Gastroesophageal sphincter (tissue), 4 donors: ENCODE measurements around the gene FGF14. TPM values are rescaled to one million over a fixed set of nuclear protein-coding genes. Genes with fewer than 3 reads are reported as not detected.
A peak's percentile ranks its signal among the peaks of the same experiment; 100 is the strongest.

Experiments used
- ATAC-seq: fragments of 150-250 bp; one replicate; pipeline ENCODE4 v1.9.1; 2016; ENCODE audit warnings: mild to moderate bottlenecking, moderate library complexity
- H3K27ac ChIP-seq, 4 donors: fragments of 200-600 bp; sonication (generic) in 3 of 4; 1 replicate in 3 of 4; 2 replicates in 1 of 4; pipeline ENCODE4 v1.5.1; 2016 to 2019
- H3K27me3 ChIP-seq: fragments of 200-600 bp; sonication (generic); one replicate; pipeline ENCODE4 v1.5.1; 2019
- H3K36me3 ChIP-seq, 2 donors: fragments of 200-600 bp; sonication (generic); one replicate each; pipeline ENCODE4 v1.5.1; 2019; ENCODE audit warnings: control low read depth in 1 of 2
- H3K4me1 ChIP-seq, 3 donors: fragments of 200-600 bp; sonication (generic); 1 replicate in 2 of 3; 2 replicates in 1 of 3; pipeline ENCODE4 v1.5.1; 2016 to 2019; ENCODE audit warnings: control low read depth in 2 of 3
- H3K4me3 ChIP-seq, 2 donors: fragments of 200-600 bp; sonication (generic); one replicate each; pipeline ENCODE4 v1.5.1; 2019; ENCODE audit warnings: mild to moderate bottlenecking in 1 of 2, moderate library complexity in 1 of 2
- H3K9me3 ChIP-seq, 3 donors: fragments of 200-600 bp; sonication (generic); one replicate each; pipeline ENCODE4 v1.5.1; 2017 to 2019; ENCODE audit warnings: control low read depth in 2 of 3
- EP300 ChIP-seq: sonication (generic); formaldehyde crosslinking; IDR thresholded peaks from one replicate; pipeline ENCODE4 v1.6.1; 2017; ENCODE audit warnings: antibody characterized with exemption, mild to moderate bottlenecking
- POLR2A ChIP-seq, 2 donors: fragments of 450-650 bp; IDR thresholded peaks; one replicate each; pipeline ENCODE4 v1.6.1; 2017; ENCODE audit warnings: antibody characterized with exemption in 2 of 2, mild to moderate bottlenecking in 2 of 2, moderate library complexity in 1 of 2
- POLR2AphosphoS5 ChIP-seq: sonication (generic); formaldehyde crosslinking; IDR thresholded peaks from one replicate; pipeline ENCODE4 v1.6.1; 2017; ENCODE audit warnings: antibody characterized with exemption
- WGBS, 2 donors: methylation state at CpG; one replicate each; pipeline ENCODE4 v1.1.5; 2018; ENCODE audit warnings: low coverage in 1 of 2; 5-methylcytosine and 5-hydroxymethylcytosine counted together
- total RNA-seq, 4 donors: library from RNA; depleted of rRNA; stranded (reverse); fragments of >200 nt; gene quantifications; one replicate each; pipeline ENCODE4 v1.1.0, GENCODE V29; 2016
- TF ChIP-seq, protein P1 (sequence below), 4 experiments: fragments of 200-600 bp in 2 of 4; fragments of 450-650 bp in 2 of 4; sonication (generic) in 1 of 4; IDR thresholded peaks; one replicate each; pipeline ENCODE4 v1.5.1; 2017 to 2019; ENCODE audit warnings: antibody characterized with exemption in 4 of 4, mild to moderate bottlenecking in 2 of 4, moderate library complexity in 2 of 4

The FGF14 gene
- total RNA-seq, 4 donors from 2014 or later, result 0.31 to 2.0 (median 0.95) TPM

DNA sequence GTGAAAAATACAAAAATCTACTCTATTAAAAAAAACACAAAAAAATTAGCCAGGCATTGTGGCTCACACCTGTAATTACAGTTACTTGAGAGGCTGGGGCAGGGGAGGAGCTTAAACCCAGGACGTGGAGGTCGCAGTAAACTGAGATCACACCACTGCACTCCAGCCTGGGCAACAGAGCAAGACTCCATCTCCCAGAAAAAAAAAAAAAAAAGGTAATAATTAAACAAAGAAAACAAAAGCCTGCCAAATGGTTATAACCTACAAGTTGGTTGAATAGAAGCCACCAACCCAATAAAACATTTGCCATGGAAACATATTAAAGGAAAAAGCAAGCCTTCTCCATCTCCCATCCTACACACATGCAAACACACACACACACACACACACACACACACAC is 694.2 kb downstream of the FGF14 start:
- H3K9me3 ChIP-seq, result no peaks in the 10 kb centered on the region
- no peak overlapping the region for H3K27ac ChIP-seq
- no peak overlapping the region for H3K4me3 ChIP-seq
- no peaks in the 10 kb centered on the region for H3K4me1 ChIP-seq
- no peaks in the 10 kb centered on the region for H3K36me3 ChIP-seq
- H3K27me3 ChIP-seq, result no peaks in the 10 kb centered on the region
- 73 to 80% methylated on average over 2 of the region's 2 CpGs for WGBS, 2 donors
- TF ChIP-seq POLR2AphosphoS5 (no peak), POLR2A (IDR thresholded peaks at IDR 0.05) (no peak), EP300 (no peak)
- TF ChIP-seq, protein P1, sequence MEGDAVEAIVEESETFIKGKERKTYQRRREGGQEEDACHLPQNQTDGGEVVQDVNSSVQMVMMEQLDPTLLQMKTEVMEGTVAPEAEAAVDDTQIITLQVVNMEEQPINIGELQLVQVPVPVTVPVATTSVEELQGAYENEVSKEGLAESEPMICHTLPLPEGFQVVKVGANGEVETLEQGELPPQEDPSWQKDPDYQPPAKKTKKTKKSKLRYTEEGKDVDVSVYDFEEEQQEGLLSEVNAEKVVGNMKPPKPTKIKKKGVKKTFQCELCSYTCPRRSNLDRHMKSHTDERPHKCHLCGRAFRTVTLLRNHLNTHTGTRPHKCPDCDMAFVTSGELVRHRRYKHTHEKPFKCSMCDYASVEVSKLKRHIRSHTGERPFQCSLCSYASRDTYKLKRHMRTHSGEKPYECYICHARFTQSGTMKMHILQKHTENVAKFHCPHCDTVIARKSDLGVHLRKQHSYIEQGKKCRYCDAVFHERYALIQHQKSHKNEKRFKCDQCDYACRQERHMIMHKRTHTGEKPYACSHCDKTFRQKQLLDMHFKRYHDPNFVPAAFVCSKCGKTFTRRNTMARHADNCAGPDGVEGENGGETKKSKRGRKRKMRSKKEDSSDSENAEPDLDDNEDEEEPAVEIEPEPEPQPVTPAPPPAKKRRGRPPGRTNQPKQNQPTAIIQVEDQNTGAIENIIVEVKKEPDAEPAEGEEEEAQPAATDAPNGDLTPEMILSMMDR (IDR thresholded peaks at IDR 0.05), result no peak
- ATAC-seq, result no peak

DNA sequence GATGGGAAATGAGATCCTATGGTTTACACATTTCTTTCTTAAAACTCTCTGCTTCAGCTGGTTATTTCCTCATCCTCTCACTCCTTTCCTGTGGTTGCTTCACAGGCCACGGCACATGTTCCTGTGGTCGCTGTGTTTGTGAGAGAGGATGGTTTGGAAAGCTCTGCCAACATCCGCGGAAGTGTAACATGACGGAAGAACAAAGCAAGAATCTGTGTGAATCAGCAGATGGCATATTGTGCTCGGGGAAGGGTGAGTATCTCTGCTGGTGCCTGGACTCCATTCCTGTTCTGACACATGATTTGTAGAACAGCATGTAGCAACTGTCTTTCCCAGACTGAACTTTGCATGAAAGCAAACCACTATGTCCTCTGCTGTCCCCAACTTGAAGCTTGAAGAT is 695.2 kb downstream of the FGF14 start:
- Histone ChIP-seq H3K27ac (no peak overlapping the region), H3K4me3 (no peak overlapping the region)
- peak; percentile 58 for ATAC-seq

DNA sequence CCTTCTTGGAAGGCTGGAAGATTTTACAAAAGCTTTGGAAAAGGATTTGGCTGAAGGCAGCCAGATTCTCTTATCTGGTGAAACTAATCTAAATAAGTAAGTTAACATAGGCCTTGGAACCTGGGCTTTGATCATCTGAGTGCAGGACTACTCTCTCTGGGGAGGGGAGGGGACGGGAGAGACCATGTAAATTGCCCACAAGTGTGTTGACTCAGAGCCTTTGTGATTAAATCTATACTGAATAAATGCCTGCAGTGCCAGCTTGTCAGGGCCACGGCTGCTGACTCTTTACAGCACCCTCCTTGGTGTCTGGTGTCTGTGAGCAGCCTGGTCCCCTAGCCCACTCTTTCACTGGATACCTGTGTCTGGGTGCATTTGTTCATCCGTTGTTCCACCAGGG is 698.0 kb downstream of the FGF14 start:
- Histone ChIP-seq H3K4me3 (no peak overlapping the region), H3K9me3 (no peaks in the 10 kb centered on the region), H3K4me1 (peaks cover 0 to 11% (median 0%) of the 10 kb centered on the region in 3 donors), H3K36me3 (no peaks in the 10 kb centered on the region), H3K27me3 (no peaks in the 10 kb centered on the region), H3K27ac (no peak overlapping the region)
- no peak for TF ChIP-seq POLR2A (IDR thresholded peaks at IDR 0.05)
- TF ChIP-seq EP300, result no peak
- TF ChIP-seq, protein P1 (IDR thresholded peaks at IDR 0.05), result no peak
- TF ChIP-seq POLR2AphosphoS5, result no peak
- WGBS, 2 donors, result 70 to 81% methylated on average over 2 of the region's 3 CpGs
- no peak for ATAC-seq

More for the DNA sequence above, 695.2 kb downstream of the FGF14 start:
- Histone ChIP-seq H3K9me3 (no peaks in the 10 kb centered on the region), H3K36me3 (no peaks in the 10 kb centered on the region), H3K27me3 (no peaks in the 10 kb centered on the region), H3K4me1 (no peaks in the 10 kb centered on the region)
- TF ChIP-seq EP300 (no peak), POLR2A (IDR thresholded peaks at IDR 0.05) (no peak), POLR2AphosphoS5 (no peak)
- TF ChIP-seq, protein P1 (IDR thresholded peaks at IDR 0.05), result no peak
- 40 to 72% methylated on average over 2 to 6 of the region's 6 CpGs for WGBS, 2 donors

DNA sequence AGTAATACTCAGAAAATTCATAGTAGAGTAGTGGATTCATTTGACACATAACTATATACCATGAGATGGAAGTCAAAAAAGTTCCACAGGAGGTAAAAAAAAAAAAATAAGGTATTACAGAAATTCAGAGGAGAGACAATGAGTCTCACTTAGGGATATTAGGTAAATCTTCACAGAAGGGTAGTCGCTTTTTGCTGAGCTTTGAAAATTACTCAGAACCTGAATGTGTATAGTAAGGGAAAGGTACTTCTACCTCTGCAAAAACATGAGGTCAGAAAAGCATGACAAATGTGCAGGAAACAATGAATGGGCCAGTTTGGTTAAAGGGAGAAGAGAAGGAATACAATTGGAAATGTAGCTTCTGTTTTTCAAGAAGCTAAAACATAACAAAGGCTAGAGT is 698.8 kb downstream of the FGF14 start:
- no peaks in the 10 kb centered on the region for H3K27me3 ChIP-seq
- H3K27ac ChIP-seq, result no peak overlapping the region
- H3K4me3 ChIP-seq, result no peak overlapping the region
- H3K4me1 ChIP-seq, result peaks cover 0 to 11% (median 0%) of the 10 kb centered on the region in 3 donors
- TF ChIP-seq POLR2AphosphoS5, result no peak
- TF ChIP-seq POLR2A (IDR thresholded peaks at IDR 0.05), result no peak
- TF ChIP-seq, protein P1 (IDR thresholded peaks at IDR 0.05), result no peak
- no peak for TF ChIP-seq EP300
- no peak for ATAC-seq
- 83 to 100% methylated on average over 1 of the region's 1 CpG for WGBS, 2 donors
- no peaks in the 10 kb centered on the region for H3K36me3 ChIP-seq
- no peaks in the 10 kb centered on the region for H3K9me3 ChIP-seq

DNA sequence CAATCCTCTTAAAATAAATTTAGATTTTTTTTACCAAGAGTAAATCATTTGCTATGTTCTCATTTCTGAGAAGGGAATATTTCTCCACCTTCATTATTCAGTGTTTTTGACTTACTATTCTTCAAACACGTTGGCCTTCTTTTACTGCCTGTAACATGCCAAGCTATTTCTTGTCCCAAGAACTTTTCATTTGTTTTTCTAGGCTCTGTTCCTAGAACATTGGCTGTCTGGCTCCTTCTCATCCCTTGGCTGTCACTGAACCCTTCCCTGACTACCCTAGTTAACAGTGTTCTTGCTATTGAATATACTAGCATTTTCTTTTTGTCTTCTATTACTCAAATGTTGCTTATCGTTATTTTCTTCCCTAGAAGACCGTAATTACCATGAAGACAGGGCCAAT is 701.2 kb downstream of the FGF14 start:
- 44 to 49% methylated on average over 3 of the region's 3 CpGs for WGBS, 2 donors
- Histone ChIP-seq H3K27me3 (no peaks in the 10 kb centered on the region), H3K9me3 (no peaks in the 10 kb centered on the region), H3K4me1 (peaks cover 0 to 11% (median 0%) of the 10 kb centered on the region in 3 donors), H3K27ac (peak overlapping the region in 3 of 4 donors; percentile 67 to 85 (median 75)), H3K4me3 (no peak overlapping the region), H3K36me3 (no peaks in the 10 kb centered on the region)
- ATAC-seq, result peak; percentile 85
- TF ChIP-seq, protein P1 (IDR thresholded peaks at IDR 0.05), result no peak
- no peak for TF ChIP-seq EP300
- TF ChIP-seq POLR2AphosphoS5, result peak; percentile 23
